K562 (cell line): ENCODE measurements around the gene RAB5B. TPM values are rescaled to one million over a fixed set of nuclear protein-coding genes. Genes with fewer than 3 reads are reported as not detected.
A peak's percentile ranks its signal among the peaks of the same experiment; 100 is the strongest.
"Not testable (repeated sequence)": the region's sequence is repeated elsewhere in the genome, so short reads cannot be mapped to it uniquely, and the experiment has no call there.

Source experiments
- ATAC-seq: fragments of 200-7000 bp; cut with Tn5 transposase; 3 replicates; pipeline ENCODE4 v1.9.1; 2020; ENCODE audit warnings: moderate library complexity
- BruUV-seq: library from RNA; stranded (reverse); fragments of 400-500 nt; replicated peaks from 2 replicates; lab custom pipeline; 2021; lab: Mats Ljungman, UMichigan
- CTCF ChIA-PET: fragments of 300-600 bp; formaldehyde crosslinking; extraction: SDS; loops from one replicate; lab custom pipeline; 2021; ENCODE audit warnings: low intra/inter-chr PET ratio; lab: Yijun Ruan, JAX
- POLR2A ChIA-PET: fragments of 300-600, 350-650 bp; sonication (Branson Sonifier 250); formaldehyde crosslinking; extraction: SDS; loops from one replicate; lab custom pipeline; 2021; ENCODE audit warnings: antibody characterized with exemption, inconsistent platforms; lab: Yijun Ruan, JAX
- DNase-seq, 4 experiments: peaks; one replicate each; pipeline versions ENCODE4 v3.0.0 to v3.0.0-alpha.2; 2011 to 2018; ENCODE audit warnings: low spot score in 3 of 4, mixed read lengths in 3 of 4; ENCODE audit errors: extremely low read depth in 1 of 4
- FAIRE-seq: peaks from 2 replicates; lab custom pipeline; 2011; peaks lifted over from hg19 to GRCh38; lab: Jason Lieb, UNC
- H2AFZ ChIP-seq: 2 replicates; pipeline ENCODE4 v1.6.0; 2011; ENCODE audit warnings: low read depth, low read length, control low read depth, inconsistent platforms
- H3K27ac ChIP-seq: fragments of 200-600 bp; 3 replicates; pipeline ENCODE4 v1.8.0; 2011; ENCODE audit warnings: low read depth, mild to moderate bottlenecking, control low read depth, inconsistent platforms, low read length, moderate library complexity, mixed read lengths; ENCODE audit errors: extremely low read depth
- H3K27me3 ChIP-seq, 2 experiments: fragments of 300-600 bp in 1 of 2; 2 replicates in 1 of 2; 3 replicates in 1 of 2; pipeline versions ENCODE4 v1.6.0 to v1.8.0; 2011; ENCODE audit warnings: inconsistent platforms in 2 of 2, low read length in 2 of 2, mild to moderate bottlenecking in 1 of 2, mixed read lengths in 1 of 2, moderate library complexity in 1 of 2; ENCODE audit not compliant: control insufficient read depth in 2 of 2, insufficient read depth in 2 of 2
- H3K36me3 ChIP-seq: fragments of 300-600 bp; 3 replicates; pipeline ENCODE4 v1.8.0; 2011; ENCODE audit warnings: mild to moderate bottlenecking, low read length, inconsistent platforms; ENCODE audit not compliant: control insufficient read depth, insufficient read depth
- H3K4me1 ChIP-seq, 2 experiments: fragments of 200-600 bp in 1 of 2; replicated peaks in 1 of 2; 2 replicates in 1 of 2; 3 replicates in 1 of 2; pipeline versions ENCODE4 v1.5.1 to v1.8.0; 2011; ENCODE audit warnings: inconsistent platforms in 2 of 2, low read length in 2 of 2, mild to moderate bottlenecking in 1 of 2, mixed read lengths in 1 of 2, moderate library complexity in 1 of 2; ENCODE audit not compliant: control insufficient read depth in 2 of 2, insufficient read depth in 2 of 2
- H3K4me2 ChIP-seq: 2 replicates; pipeline ENCODE4 v1.6.1; 2011; ENCODE audit warnings: low read length, control low read depth, inconsistent platforms, mixed read lengths; ENCODE audit not compliant: insufficient read depth
- H3K4me3 ChIP-seq: fragments of 200-600 bp; sonication (generic), shearing (Covaris generic); 2 replicates; pipeline ENCODE4 v1.5.1; 2016; ENCODE audit warnings: control low read depth, inconsistent platforms
- H3K79me2 ChIP-seq: fragments of 200-600 bp; 3 replicates; pipeline ENCODE4 v1.8.0; 2011; ENCODE audit warnings: low read length, inconsistent platforms; ENCODE audit not compliant: control insufficient read depth, insufficient read depth
- H3K9ac ChIP-seq, 2 experiments: 2 replicates each; pipeline versions ENCODE4 v1.6.0 to v1.6.1; 2011; ENCODE audit warnings: low read depth in 2 of 2, low read length in 2 of 2, control low read depth in 1 of 2, inconsistent platforms in 1 of 2, mild to moderate bottlenecking in 1 of 2, mixed read lengths in 1 of 2; ENCODE audit not compliant: insufficient read depth in 1 of 2
- H3K9me1 ChIP-seq: one replicate; pipeline ENCODE4 v1.6.0; 2011; ENCODE audit warnings: inconsistent platforms, mild to moderate bottlenecking, low read length, moderate library complexity; ENCODE audit not compliant: control insufficient read depth, insufficient read depth
- H3K9me3 ChIP-seq: replicated peaks from 2 replicates; pipeline ENCODE4 v1.5.1; 2011; ENCODE audit warnings: low read depth, low read length, inconsistent platforms; ENCODE audit not compliant: control insufficient read depth, insufficient read depth
- H4K20me1 ChIP-seq: replicated peaks from 2 replicates; pipeline ENCODE4 v1.6.1; 2011; ENCODE audit warnings: low read length, inconsistent platforms, mixed read lengths; ENCODE audit not compliant: control insufficient read depth, insufficient read depth
- ATF3 ChIP-seq, 2 experiments: fragments of 450-650 bp in 1 of 2; sonication (generic) in 1 of 2; formaldehyde crosslinking in 1 of 2; IDR thresholded peaks in 1 of 2; conservative IDR thresholded peaks in 1 of 2; 2 replicates each; pipeline versions ENCODE4 v1.6.1 to v1.8.1; 2016 to 2023; ENCODE audit warnings: mild to moderate bottlenecking in 2 of 2, moderate library complexity in 2 of 2, inconsistent platforms in 1 of 2, missing genetic modification reagents in 1 of 2
- EGR1 ChIP-seq: fragments of 450-650 bp; conservative IDR thresholded peaks from 2 replicates; pipeline ENCODE4 v1.6.1; 2017; ENCODE audit warnings: mild to moderate bottlenecking
- FOSL1 ChIP-seq: fragments of 200-800 bp; sonication (Bioruptor generic); conservative IDR thresholded peaks from 2 replicates; pipeline ENCODE4 v1.6.1; 2016; ENCODE audit warnings: missing genetic modification characterization, missing compliant biosample characterization
- JUND ChIP-seq, 2 experiments: IDR thresholded peaks; 2 replicates in 1 of 2; 3 replicates in 1 of 2; pipeline ENCODE4 v1.6.1; 2011; ENCODE audit warnings: borderline replicate concordance in 2 of 2, low read depth in 2 of 2, low read length in 2 of 2, improper control_type of control experiment in 1 of 2, missing biosample characterization in 1 of 2, missing genetic modification characterization in 1 of 2, missing genetic modification reagents in 1 of 2
- KDM1A ChIP-seq, 2 experiments: fragments of 450-650 bp; IDR thresholded peaks; 2 replicates each; pipeline ENCODE4 v1.6.1; 2016; ENCODE audit warnings: mild to moderate bottlenecking in 2 of 2
- NRF1 ChIP-seq, 2 experiments: fragments of 450-650 bp; IDR thresholded peaks in 1 of 2; conservative IDR thresholded peaks in 1 of 2; 2 replicates each; pipeline ENCODE4 v1.6.1; 2014; ENCODE audit warnings: mild to moderate bottlenecking in 2 of 2
- SMARCE1 ChIP-seq: fragments of 450-650 bp; IDR thresholded peaks from 2 replicates; pipeline ENCODE4 v1.7.1; 2016; ENCODE audit warnings: mild to moderate bottlenecking
- SPI1 ChIP-seq: IDR thresholded peaks from 2 replicates; pipeline ENCODE4 v1.6.1; 2011; ENCODE audit warnings: low read depth, low read length, control low read depth, borderline replicate concordance
- WGBS: fragments of 100-300 bp; shearing (Covaris generic); methylation state at CpG from one replicate; pipeline ENCODE4 v1.1.6; 2016; ENCODE audit warnings: low coverage, mixed read lengths; ENCODE audit not compliant: insufficient coverage; ENCODE audit errors: missing lambda C conversion rate; 5-methylcytosine and 5-hydroxymethylcytosine counted together
- in situ Hi-C: fragments of 300-500 bp; cut with MboI; formaldehyde crosslinking; loops from 4 replicates; pipeline ENCODE4 v1.15.0; 2018; ENCODE audit warnings: inconsistent platforms, mixed read lengths
- intact Hi-C: fragments of 100-400 bp; cut with micrococcal nuclease; formaldehyde crosslinking; loops from 2 replicates; pipeline ENCODE4 v1.14.2; 2022
- polyA plus RNA-seq, 8 experiments: library from polyadenylated mRNA; depleted of rRNA in 4 of 8; stranded (reverse) in 5 of 8; unstranded in 3 of 8; fragments of >200 nt; fragmentation: Nextera tagmentation in 2 of 8; fragmentation: Illumina TruSeq in 1 of 8; extraction: Ambion mirVana in 2 of 8; extraction: Trizol in 1 of 8; gene quantifications; 2 replicates each; pipeline versions ENCODE4 v1.2.1 to v1.2.3, GENCODE V29; 2011 to 2014; ENCODE audit warnings: inconsistent platforms in 1 of 8, missing spikeins in 1 of 8
- total RNA-seq, 7 experiments: library from RNA; depleted of rRNA in 6 of 7; stranded (reverse); fragments of >200 nt in 6 of 7; fragmentation: Illumina TruSeq in 2 of 7; extraction: Trizol in 2 of 7; gene quantifications; 2 replicates each; pipeline versions ENCODE4 v1.2.1 to v1.2.3, GENCODE V29; 2011 to 2021; ENCODE audit warnings: low replicate concordance in 1 of 7

Gene RAB5B
- total and polyA plus RNA-seq, 9 of the 15 experiments (the other 6 are each of a cell fraction or from before 2014, with no cell fraction given), result 6.8 to 73.8 (median 25.2) TPM

GRCh38 chr12:56003376-56003775, 29.5 kb downstream of the RAB5B start:
- H3K4me2 ChIP-seq; H3K27me3 ChIP-seq; H2AFZ ChIP-seq; intact Hi-C loops; H3K9me1 ChIP-seq; POLR2A ChIA-PET; H3K4me3 ChIP-seq; H3K9me3 ChIP-seq; in situ Hi-C loops; ATAC-seq; H4K20me1 ChIP-seq; H3K27ac ChIP-seq; CTCF ChIA-PET; H3K79me2 ChIP-seq; BruUV-seq; TF ChIP-seq ATF3 (CRISPR knock-in tag; conservative IDR thresholded peaks at IDR 0.05); JUND (tag; IDR thresholded peaks at IDR 0.05; ENCODE audit: borderline replicate concordance, low read depth, low read length): not testable (repeated sequence)
- TF ChIP-seq ATF3 (IDR thresholded peaks at IDR 0.05) (peak; percentile 60), FOSL1 (tag) (peak; percentile 62), NRF1 (conservative IDR thresholded peaks at IDR 0.05 in 1 of 2, IDR thresholded peaks at IDR 0.05 in 1 of 2) (peak in 1 of 2 experiments; percentile 44; a peak in 2 of 4 replicates), JUND (IDR thresholded peaks at IDR 0.05; ENCODE audit: borderline replicate concordance, low read depth, low read length) (0 out of 2 replicates have a peak, but pooled peaks have one; percentile 22), KDM1A (IDR thresholded peaks at IDR 0.05) (peak; percentile 50 to 65), EGR1 (peak; percentile 77), SMARCE1 (0 out of 2 replicates have a peak, but pooled peaks have one; percentile 25), SPI1 (peak; percentile 81)
- DNase-seq (peak in 2 of 4 experiments; percentile 27 to 53), FAIRE-seq (peak; percentile 49)
- WGBS, result 34% methylated on average over 5 of the region's 5 CpGs
- Histone ChIP-seq H3K4me1 (peaks cover 16 to 44% of the 10 kb centered on the region in 2 experiments), H3K9ac (peak overlapping the region in 1 of 2 experiments; percentile 50; a peak in 1 of 4 replicates), H3K36me3 (peaks cover 37% of the 10 kb centered on the region)
